GM12864 (cell line): ENCODE measurements around the gene PGLYRP1.

Source experiments
- DNase-seq: peaks from one replicate; pipeline ENCODE4 v3.0.0-alpha.2; 2011; ENCODE audit warnings: low read depth
- H3K4me3 ChIP-seq: 2 replicates; pipeline ENCODE4 v1.5.1; 2011; ENCODE audit warnings: mild to moderate bottlenecking, low read depth, low read length, control low read depth
- TF ChIP-seq, protein P1 (sequence below): IDR thresholded peaks from 2 replicates; pipeline ENCODE4 v1.5.1; 2011; ENCODE audit warnings: low read depth, mild to moderate bottlenecking, moderate library complexity, low read length, control low read depth, inconsistent platforms; ENCODE audit errors: missing control alignments

Gene PGLYRP1

DNA sequence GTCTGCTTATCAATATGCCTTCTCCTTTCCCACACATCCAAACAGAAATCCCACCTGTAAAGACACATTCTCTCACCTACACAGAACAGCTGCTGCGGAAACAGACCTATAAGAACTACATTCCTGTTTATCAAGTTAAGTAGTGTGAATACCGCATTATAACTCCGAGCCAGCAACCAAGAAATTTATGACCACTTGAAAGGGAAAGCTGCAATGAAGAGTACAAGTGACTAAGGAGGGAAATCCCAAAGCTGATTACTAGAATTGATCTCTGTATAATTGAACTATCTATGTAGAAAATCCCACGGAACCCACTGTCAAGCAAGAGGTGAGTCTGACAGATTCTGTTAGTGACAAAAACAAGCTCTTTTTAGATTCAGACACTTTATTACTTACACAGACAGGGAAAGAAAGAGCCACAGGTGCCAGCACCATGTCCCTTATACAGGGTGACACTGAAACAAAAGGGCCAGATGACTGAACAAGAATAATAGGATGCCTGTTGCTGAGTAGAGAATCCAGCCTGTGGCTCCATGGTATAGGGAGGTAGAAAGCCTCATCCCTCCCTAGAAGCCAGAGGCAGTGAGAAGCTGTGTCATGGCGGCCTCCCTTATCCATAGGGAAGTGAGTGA, 19.5 kb upstream of the PGLYRP1 start:
- TF ChIP-seq, protein P1, sequence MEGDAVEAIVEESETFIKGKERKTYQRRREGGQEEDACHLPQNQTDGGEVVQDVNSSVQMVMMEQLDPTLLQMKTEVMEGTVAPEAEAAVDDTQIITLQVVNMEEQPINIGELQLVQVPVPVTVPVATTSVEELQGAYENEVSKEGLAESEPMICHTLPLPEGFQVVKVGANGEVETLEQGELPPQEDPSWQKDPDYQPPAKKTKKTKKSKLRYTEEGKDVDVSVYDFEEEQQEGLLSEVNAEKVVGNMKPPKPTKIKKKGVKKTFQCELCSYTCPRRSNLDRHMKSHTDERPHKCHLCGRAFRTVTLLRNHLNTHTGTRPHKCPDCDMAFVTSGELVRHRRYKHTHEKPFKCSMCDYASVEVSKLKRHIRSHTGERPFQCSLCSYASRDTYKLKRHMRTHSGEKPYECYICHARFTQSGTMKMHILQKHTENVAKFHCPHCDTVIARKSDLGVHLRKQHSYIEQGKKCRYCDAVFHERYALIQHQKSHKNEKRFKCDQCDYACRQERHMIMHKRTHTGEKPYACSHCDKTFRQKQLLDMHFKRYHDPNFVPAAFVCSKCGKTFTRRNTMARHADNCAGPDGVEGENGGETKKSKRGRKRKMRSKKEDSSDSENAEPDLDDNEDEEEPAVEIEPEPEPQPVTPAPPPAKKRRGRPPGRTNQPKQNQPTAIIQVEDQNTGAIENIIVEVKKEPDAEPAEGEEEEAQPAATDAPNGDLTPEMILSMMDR, result no peak
- H3K4me3 ChIP-seq, result no peak overlapping the region
- DNase-seq, result no peak

DNA sequence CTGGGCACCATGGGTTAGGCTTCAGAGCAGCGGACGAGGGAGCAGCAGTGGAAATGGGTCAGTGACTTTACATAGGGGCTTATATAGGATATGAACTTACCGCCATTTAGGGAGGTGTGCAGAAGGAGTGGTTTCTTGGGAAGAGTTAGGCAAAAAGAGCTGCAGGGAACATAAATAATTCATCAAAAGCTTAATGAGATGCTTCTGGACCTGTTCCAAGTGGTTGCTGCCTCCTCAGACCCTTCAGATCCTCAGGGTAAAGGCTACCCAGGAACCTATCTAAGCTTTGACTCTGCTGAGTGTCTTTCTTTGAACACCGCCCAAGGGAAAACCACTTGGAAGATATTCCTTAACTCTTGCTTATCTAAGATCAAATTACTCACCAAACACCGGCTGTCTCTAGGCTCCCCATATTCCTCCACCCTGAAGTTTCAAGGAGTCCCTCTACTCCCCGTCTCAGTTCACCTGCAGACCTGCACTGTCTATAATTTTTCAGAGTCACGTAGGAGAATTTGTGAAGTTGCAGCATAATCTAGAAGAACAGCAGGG, 18.2 kb upstream of the PGLYRP1 start, which contains the start of gene IGFL4:
Gene IGFL4, minus strand, starts transcription at position 51 of the 549 bp plus-strand sequence. Its CDS starts 40 bp downstream, at position 11.
- no peak for DNase-seq
- TF ChIP-seq, protein P1, result no peak
- no peak within 1 kb of the TSS for H3K4me3 ChIP-seq

DNA sequence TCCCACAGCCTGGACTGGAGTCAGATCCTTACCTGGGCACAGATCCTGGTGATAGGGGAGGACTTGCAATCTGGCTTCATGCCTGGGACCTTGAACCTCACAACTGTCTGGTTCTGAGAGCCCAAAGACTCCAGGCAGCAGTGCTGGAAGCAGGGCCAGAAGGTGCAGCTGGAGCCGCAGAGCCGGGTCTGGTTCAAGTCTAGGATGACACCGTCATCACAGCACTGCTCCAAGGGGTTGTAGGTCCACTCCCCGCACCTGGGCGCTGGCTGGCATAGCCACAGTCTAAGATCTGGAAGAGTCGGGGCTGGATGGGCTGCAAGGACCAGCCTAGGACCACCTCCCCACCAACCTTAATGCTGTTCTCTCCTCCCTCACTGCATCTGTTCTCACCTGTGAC, 17.3 kb upstream of the PGLYRP1 start:
- no peak for DNase-seq
- TF ChIP-seq, protein P1, result no peak
- no peak overlapping the region for H3K4me3 ChIP-seq

DNA sequence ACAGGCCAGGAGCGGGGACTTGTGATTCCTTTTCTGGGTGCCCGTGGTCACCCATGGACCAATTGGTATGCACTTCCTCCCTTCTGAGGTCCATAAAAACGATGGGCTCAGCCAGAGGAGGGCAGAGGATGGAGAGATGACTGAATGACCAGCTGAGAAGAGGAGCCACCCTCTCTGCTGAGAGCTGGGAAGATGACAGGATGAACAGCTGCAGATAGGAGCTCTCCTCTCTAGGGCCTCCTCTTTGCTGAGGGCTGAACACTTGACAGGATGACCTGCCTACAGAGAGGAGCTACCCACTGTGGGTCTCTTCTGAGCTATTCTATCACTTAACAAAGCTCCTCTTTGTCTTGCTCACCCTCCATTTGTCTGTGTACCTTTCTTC, 13.9 kb upstream of the PGLYRP1 start:
- H3K4me3 ChIP-seq, result no peak overlapping the region
- DNase-seq, result no peak
- TF ChIP-seq, protein P1, result no peak

DNA sequence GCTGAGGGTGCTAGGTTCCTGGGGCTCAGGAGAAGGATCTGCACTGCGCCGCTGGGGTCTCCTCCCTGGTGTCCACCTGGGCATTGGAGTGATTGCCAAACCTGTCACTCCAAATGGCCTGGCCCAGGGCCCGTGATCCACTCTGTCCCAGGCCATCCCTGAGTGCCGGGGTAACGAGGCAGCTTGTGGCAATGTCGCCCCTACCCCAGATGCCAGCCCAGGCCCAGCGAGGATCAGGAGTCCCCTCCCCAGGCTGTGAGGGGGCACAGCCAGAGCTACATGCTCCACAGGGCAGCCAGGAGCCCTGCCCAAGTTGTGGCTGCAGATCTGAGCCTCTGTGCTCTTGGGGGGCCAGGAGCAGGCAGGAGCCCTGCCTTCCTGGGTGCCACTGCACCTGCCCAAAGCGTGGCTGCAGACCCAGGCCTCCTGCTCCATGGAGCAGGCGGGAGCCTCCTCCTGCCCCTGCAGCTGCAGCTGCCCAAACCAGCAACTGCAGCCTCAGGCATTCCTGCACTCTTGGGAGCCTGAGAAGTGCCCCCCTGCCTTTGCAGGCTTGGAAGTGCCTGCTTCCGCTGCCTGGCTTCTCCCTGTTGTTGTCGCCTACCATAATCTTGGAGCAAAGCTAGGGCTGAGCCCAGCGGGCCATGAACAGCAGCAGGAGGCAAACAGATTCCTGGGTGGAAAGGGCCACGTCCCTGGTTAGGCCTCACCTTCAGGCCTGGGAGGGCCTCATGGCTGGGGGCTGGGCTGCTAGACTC, 13.3 kb upstream of the PGLYRP1 start:
- no peak overlapping the region for H3K4me3 ChIP-seq
- TF ChIP-seq, protein P1, result no peak
- DNase-seq, result no peak

DNA sequence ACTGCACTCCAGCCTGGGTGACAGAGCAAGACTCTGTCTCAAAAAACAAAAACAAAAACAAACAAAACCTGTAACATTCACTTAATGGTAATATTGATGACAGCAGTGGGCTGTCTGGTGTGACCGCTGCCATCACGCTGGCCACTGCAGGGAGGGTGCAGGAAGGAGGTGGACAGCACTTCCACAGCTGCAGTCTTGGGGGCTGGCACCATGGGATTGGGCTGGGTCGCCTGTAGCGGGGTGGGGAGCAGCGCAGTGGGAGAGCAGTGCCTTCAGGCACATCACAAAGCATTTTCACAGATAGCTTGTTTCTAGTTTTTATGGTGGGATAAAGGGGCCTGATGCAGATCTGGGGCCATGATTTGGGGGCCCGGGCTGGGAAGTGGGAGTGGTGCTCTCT, 12.7 kb upstream of the PGLYRP1 start:
- no peak for DNase-seq
- no peak overlapping the region for H3K4me3 ChIP-seq
- TF ChIP-seq, protein P1, result no peak
